Astrocyte of the spinal cord (primary cell): ENCODE results near the gene ARHGEF11.

Experiments used
- DNase-seq: peaks from one replicate; pipeline ENCODE4 v3.0.0; 2011; ENCODE audit warnings: low read depth, low spot score
- H3K4me3 ChIP-seq: 2 replicates; pipeline ENCODE4 v1.5.1; 2011; ENCODE audit warnings: low read depth, mild to moderate bottlenecking, low read length, moderate library complexity
- in situ Hi-C: cut with HindIII; loops from 2 replicates; pipeline ENCODE4 v1.10.0; 2017; ENCODE audit warnings: low sequenced_read_pairs
- TF ChIP-seq, protein P1 (sequence below): IDR thresholded peaks from 2 replicates; pipeline ENCODE4 v1.5.1; 2012; ENCODE audit warnings: low read depth, mild to moderate bottlenecking, low read length, inconsistent platforms

The ARHGEF11 gene

DNA sequence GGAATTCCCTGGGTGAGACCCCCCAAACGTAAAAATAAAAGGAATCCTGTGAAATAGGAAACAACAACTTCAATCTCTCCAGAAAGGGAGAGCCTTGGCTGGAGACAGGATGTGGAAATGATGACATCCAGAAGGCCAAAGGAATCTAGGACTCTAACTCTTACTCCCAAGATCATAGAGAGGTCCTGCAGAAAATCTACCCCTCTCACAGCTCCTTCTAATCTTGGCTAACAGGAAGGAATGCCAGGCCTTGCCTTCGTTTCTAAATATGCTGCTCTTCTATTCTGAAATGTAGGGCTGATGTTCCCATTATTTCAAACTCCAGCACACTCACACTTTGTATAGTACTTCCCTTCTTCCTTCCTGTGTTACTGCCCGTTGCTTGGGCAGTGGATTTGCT is 40.7 kb downstream of the ARHGEF11 start:
- TF ChIP-seq, protein P1, sequence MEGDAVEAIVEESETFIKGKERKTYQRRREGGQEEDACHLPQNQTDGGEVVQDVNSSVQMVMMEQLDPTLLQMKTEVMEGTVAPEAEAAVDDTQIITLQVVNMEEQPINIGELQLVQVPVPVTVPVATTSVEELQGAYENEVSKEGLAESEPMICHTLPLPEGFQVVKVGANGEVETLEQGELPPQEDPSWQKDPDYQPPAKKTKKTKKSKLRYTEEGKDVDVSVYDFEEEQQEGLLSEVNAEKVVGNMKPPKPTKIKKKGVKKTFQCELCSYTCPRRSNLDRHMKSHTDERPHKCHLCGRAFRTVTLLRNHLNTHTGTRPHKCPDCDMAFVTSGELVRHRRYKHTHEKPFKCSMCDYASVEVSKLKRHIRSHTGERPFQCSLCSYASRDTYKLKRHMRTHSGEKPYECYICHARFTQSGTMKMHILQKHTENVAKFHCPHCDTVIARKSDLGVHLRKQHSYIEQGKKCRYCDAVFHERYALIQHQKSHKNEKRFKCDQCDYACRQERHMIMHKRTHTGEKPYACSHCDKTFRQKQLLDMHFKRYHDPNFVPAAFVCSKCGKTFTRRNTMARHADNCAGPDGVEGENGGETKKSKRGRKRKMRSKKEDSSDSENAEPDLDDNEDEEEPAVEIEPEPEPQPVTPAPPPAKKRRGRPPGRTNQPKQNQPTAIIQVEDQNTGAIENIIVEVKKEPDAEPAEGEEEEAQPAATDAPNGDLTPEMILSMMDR, result no peak
- DNase-seq, result no peak
- in situ Hi-C loops, result no loop called here
- no peak overlapping the region for H3K4me3 ChIP-seq

DNA sequence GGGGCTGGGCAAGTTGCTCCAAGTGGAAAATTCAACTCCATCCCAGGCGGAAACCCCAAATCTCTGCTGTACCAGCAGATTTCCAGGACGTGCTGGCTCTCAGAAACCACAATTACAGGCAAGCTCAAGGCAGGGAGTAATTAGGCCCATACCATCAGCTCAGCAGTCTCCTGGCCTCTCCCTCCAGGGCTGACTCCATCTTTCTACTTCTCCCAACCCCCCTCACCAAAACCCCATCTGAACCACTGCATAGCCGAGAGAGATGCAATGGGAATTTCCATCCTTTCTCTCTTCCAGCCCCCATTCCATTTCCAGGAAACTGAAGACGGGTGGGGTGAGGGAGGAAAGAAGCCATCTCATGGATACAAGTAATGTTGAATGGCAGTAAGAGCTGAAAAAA is 41.2 kb downstream of the ARHGEF11 start:
- TF ChIP-seq, protein P1, result no peak
- no peak overlapping the region for H3K4me3 ChIP-seq
- DNase-seq, result no peak
- in situ Hi-C loops, result no loop called here

DNA sequence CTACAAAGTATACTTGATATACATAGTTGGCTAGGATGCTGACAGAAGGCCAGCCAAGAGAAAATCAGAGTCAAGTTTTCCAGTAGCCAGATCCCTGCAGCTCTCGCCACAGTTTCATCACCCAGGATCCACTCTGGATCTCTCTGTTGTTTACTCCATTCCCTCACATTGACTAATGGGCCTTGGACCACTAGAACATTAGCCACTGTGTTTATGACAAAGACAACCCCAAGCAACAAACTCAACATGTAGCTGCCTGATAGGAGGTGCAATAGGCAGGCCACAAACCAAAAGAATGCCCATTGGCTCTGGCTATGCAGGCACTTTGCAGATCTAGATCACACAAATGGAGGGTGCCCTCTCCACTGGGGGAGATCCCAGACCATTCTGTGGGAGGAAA is 44.2 kb downstream of the ARHGEF11 start:
- no peak overlapping the region for H3K4me3 ChIP-seq
- TF ChIP-seq, protein P1, result no peak
- DNase-seq, result peak; percentile 24
- in situ Hi-C loops, result no loop called here

DNA sequence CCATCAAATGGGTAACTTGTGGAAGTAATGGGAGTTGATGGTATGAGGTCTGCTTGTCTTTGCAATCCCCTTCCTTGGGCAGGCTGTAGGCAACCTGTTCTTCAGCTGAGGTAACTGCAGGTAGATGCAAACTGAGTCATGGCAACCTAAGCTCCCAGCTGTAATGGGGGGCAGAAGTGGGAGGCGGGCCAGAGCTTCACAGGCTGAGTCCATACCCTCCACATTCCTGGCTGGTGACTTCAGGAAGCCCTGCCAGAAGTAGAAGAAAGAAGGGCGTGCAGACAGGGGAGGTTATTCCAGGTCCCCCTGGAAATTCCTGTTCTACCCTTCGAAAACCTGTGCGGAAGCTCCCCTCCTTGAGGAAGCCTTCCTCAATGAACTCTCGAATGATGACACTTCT is 44.9 kb downstream of the ARHGEF11 start:
- H3K4me3 ChIP-seq, result no peak overlapping the region
- TF ChIP-seq, protein P1, result no peak
- in situ Hi-C loops, result no loop called here
- no peak for DNase-seq

DNA sequence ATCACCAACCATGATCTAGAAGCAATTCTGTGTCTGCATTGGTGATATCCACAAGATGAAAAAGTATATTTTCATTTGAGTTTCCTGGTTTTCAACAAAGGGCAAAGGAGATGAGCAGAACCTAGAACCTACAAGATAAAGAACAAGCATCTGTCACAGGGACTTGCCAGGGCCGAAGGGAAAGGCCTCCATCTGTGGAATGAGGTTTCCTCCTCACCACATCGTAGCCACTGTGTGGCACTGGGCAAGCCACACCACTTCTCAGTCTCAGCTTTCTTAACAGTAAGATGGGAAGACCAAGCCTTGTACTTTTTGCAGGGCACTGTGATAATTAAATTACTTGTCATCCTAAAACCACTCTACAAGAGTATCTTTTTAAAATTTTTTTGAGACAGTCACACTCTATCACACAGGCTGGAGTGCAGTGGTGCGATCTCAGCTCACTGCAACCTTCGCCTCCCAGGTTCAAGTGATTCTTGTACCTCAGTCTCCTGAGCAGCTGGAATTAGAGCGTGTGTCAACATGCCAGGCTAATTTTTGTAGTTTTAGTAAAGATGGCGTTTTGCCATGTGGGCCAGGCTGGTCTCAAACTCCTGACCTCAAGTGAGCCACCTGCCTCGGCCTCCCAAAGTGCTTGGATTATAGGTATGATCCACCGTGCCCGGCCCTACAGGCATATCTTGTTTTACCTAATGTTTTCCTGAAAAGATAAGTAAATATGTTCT is 45.8 kb downstream of the ARHGEF11 start:
- H3K4me3 ChIP-seq, result no peak overlapping the region
- in situ Hi-C loops, result no loop called here
- no peak for DNase-seq
- TF ChIP-seq, protein P1, result no peak

DNA sequence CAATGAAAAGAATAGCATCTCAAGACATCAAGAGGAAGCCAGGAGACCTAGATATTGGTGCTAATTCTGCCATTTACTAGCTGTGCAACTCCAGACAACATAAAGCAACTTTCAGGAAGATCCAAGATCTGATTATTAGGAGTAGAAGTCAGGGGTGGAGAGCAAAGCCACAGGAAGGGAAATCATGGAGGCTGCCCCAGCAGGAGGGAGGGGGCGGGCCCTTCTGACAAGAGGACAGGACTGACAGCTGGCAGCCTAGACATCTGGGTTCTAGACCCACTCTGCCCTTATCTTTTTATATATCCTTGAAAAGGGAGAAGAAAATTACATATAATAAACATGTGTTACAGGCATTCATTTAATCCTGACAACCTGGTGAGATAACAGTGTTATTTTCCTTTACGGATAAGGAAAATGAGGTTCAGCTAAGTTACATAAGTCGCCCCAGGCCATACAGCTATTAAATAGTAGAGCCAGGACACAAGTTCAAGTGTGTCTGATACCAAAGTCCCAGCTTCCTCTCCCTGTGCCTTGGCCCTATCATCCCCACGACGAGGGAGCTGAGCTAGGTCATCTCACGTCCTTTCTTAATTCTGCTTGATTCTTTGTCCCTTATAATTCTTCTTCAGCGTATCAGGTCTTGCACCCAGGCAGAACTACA is 46.6 kb downstream of the ARHGEF11 start:
- H3K4me3 ChIP-seq, result no peak overlapping the region
- in situ Hi-C loops, result no loop called here
- no peak for DNase-seq
- TF ChIP-seq, protein P1, result no peak
